Mononuclear cell (primary cell): Measurements from ENCODE around the gene TLCD4. TPM values are rescaled to one million over a fixed set of nuclear protein-coding genes. Genes with fewer than 3 reads are reported as not detected.

Experiments
- H3K27me3 ChIP-seq: 2 replicates; pipeline ENCODE4 v1.6.0; 2011; ENCODE audit warnings: low read length, control low read depth; ENCODE audit not compliant: insufficient read depth
- H3K4me1 ChIP-seq: 2 replicates; pipeline ENCODE4 v1.5.1; 2011; ENCODE audit warnings: mild to moderate bottlenecking, low read length, control low read depth; ENCODE audit not compliant: insufficient read depth
- H3K4me3 ChIP-seq: 2 replicates; pipeline ENCODE4 v1.5.1; 2011; ENCODE audit warnings: mild to moderate bottlenecking, low read length, moderate library complexity
- H3K9me3 ChIP-seq: 2 replicates; pipeline ENCODE4 v1.5.1; 2011; ENCODE audit warnings: low read depth, mild to moderate bottlenecking, control low read depth, low read length
- total RNA-seq: library from RNA; depleted of rRNA; stranded (reverse); fragments of >200 nt; gene quantifications from one replicate; pipeline ENCODE4 v1.2.3, GENCODE V29; 2012

Gene TLCD4
- total RNA-seq, 1 donor: 0.21 TPM

DNA sequence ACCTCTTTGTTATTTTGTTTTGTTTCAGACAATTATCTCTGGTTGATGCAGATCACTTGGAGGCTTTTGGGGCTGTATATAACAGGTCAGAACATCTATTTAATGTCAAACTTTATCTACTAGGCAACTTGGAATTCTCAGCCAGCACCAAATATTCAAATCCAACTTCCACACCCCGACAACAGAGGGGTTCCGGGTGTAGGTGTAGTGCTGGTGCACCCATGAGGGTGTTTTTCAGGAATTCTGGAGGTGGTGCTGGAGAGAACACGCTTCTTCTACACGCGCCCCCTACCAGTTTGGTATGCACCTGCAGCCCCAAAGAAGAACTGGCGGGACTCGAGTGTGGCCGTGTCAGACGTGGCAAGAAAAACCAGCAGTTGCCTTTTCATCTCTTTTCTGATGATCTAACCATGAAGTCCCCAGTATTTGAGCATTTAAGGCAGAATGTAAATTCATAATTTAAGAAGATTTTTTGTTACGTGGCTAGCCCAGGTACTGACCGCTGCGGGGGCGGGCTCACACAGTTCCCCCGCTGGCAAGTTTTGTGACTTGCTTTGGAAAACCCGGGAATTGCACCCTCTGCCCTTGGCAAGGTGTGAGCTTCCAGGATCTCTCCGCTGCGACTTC is 462 bp upstream of the TLCD4 start:
- H3K27me3 ChIP-seq: peaks cover 67% of the 10 kb centered on the region
- peaks cover 15% of the 10 kb centered on the region for H3K4me1 ChIP-seq

GRCh38 chr1:95118067-95118499 is 928 bp downstream of the TLCD4 start:
- Histone ChIP-seq H3K4me1 (peaks cover 15% of the 10 kb centered on the region), H3K9me3 (no peaks in the 10 kb centered on the region), H3K27me3 (peaks cover 66% of the 10 kb centered on the region), H3K4me3 (peak overlapping the region; percentile 48)

More for the DNA sequence above, 462 bp upstream of the TLCD4 start:
- Histone ChIP-seq H3K9me3 (no peaks in the 10 kb centered on the region), H3K4me3 (peak overlapping the region; percentile 48)

DNA sequence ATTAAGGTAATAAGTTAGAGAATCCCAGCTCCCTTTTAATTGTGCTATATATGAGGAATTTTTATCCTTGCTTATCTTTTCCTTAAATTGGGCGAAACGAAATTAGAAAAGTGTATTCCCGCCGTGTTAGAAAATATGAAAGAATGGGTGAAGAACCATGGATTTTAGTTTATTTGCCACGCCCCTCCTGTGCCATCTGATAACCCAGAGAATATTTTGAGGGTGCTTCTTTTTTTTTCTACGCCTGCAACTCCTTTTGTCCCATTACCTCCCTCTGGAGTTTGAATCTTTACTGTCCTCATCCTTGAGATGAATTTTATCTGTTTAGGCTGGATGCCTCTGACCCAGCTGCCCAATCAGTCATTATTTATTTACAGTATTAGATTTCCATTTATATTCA is 1.6 kb downstream of the TLCD4 start:
- Histone ChIP-seq H3K4me3 (no peak overlapping the region), H3K27me3 (peaks cover 66% of the 10 kb centered on the region), H3K4me1 (peaks cover 15% of the 10 kb centered on the region), H3K9me3 (no peaks in the 10 kb centered on the region)

GRCh38 chr1:95119273-95119672 is 2.1 kb downstream of the TLCD4 start:
- Histone ChIP-seq H3K27me3 (peaks cover 61% of the 10 kb centered on the region), H3K4me3 (no peak overlapping the region), H3K4me1 (peaks cover 15% of the 10 kb centered on the region), H3K9me3 (no peaks in the 10 kb centered on the region)

DNA sequence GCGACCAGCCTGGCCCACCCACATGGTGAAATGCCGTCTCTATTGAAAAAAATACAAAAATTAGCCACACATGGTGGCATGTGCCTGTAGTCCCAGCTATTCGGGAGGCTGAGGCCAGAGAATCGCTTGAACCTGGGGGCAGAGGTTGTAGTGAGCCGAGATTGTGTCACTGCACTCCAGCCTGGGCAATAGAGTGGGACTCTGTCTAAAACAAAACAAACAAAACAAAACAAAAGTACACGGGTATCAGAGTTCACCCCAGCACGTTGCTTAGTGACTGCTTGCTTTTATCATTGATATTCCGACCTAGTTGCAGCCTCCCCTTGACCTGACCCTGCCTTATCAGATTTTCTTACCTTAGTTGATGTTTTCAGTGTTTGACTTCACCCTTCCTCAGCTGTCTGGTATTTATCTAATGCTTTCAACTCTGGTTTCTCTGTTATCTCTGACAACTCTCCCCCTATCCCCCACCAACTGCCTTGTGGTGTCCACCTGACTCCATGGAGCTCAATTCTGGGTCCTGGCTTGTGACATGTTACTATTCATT is 5.1 kb downstream of the TLCD4 start:
- Histone ChIP-seq H3K4me3 (no peak overlapping the region), H3K4me1 (peaks cover 8% of the 10 kb centered on the region), H3K9me3 (no peaks in the 10 kb centered on the region), H3K27me3 (peaks cover 44% of the 10 kb centered on the region)

- Histone ChIP-seq H3K4me1 (no peaks in the 10 kb centered on the region), H3K9me3 (no peaks in the 10 kb centered on the region), H3K4me3 (no peak overlapping the region), H3K27me3 (peaks cover 27% of the 10 kb centered on the region)
Measured at GRCh38 chr1:95124342-95124741, 7.2 kb downstream of the TLCD4 start.

DNA sequence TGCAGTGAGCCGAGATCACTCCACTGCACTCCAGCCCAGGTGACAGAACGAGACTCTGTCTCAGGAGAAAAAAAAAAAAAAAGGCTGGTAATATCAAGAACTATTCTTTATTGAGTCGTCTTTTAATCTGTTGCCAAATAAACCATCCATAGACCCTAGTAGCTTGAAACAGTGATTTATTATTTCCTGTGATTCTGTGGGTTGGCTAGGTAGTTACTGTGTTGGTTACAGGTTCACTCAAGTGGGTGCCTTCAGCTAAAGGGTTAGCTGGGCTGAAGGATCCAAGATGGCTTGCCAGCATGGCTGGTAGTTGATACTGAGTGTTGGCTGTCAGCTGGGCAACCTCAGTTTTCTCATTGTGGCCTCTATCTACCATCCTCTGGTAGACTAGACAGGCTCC is 9.2 kb downstream of the TLCD4 start:
- no peak overlapping the region for H3K4me3 ChIP-seq
- H3K27me3 ChIP-seq: peaks cover 9% of the 10 kb centered on the region
- no peaks in the 10 kb centered on the region for H3K4me1 ChIP-seq
- H3K9me3 ChIP-seq: no peaks in the 10 kb centered on the region

- no peaks in the 10 kb centered on the region for H3K9me3 ChIP-seq
- H3K4me3 ChIP-seq: no peak overlapping the region
- H3K27me3 ChIP-seq: peaks cover 5% of the 10 kb centered on the region
- no peaks in the 10 kb centered on the region for H3K4me1 ChIP-seq
Measured at GRCh38 chr1:95126846-95127245, 9.7 kb downstream of the TLCD4 start.

DNA sequence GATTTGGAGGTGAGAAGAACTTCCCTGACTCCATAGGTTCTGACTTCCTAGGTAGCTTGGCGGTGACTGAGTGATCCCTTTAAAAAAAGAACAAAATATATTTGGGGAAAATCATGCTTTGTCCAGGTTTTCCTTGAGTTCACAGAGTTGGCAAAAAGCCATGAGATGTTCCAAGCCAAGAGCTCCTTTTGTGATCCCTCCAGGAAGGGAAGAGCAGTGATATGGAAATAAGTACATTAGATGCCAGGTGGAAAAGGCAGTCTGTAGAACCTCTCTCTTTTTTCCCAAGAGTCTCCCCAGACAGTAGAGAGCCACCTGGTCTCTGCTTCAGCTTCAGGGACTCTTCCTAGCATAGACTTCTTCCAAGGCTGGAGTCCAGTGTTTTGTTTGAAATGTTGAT is 10.2 kb downstream of the TLCD4 start:
- H3K9me3 ChIP-seq: no peaks in the 10 kb centered on the region
- H3K4me1 ChIP-seq: no peaks in the 10 kb centered on the region
- no peak overlapping the region for H3K4me3 ChIP-seq
- H3K27me3 ChIP-seq: peaks cover 3% of the 10 kb centered on the region

- no peaks in the 10 kb centered on the region for H3K27me3 ChIP-seq
- no peaks in the 10 kb centered on the region for H3K4me1 ChIP-seq
- no peak overlapping the region for H3K4me3 ChIP-seq
- H3K9me3 ChIP-seq: no peaks in the 10 kb centered on the region
Measured at GRCh38 chr1:95132762-95133161, 15.6 kb downstream of the TLCD4 start.

DNA sequence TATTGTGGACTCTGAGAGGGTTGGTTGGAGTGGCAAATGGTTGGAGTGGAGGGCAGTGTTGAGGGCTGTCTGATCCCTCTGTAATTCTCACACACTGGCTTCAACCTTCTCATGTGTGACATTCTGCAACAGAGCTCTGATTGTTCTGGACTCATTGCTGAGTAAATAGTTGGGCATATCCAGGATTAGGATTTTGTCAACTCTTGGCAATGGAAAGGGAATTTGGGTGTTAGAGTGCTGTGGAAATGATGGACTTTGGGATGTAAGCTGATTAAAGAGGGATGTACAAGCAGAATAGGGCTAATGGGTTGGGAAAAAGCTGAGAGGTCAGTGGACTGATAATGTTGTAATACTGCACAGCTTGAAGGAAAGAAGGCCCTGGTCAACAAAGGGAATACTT is 16.5 kb downstream of the TLCD4 start:
- Histone ChIP-seq H3K9me3 (no peaks in the 10 kb centered on the region), H3K27me3 (no peaks in the 10 kb centered on the region), H3K4me1 (no peaks in the 10 kb centered on the region), H3K4me3 (no peak overlapping the region)

GRCh38 chr1:95138223-95138622 is 21.1 kb downstream of the TLCD4 start:
- no peaks in the 10 kb centered on the region for H3K27me3 ChIP-seq
- no peaks in the 10 kb centered on the region for H3K4me1 ChIP-seq
- H3K9me3 ChIP-seq: no peaks in the 10 kb centered on the region
- H3K4me3 ChIP-seq: no peak overlapping the region

DNA sequence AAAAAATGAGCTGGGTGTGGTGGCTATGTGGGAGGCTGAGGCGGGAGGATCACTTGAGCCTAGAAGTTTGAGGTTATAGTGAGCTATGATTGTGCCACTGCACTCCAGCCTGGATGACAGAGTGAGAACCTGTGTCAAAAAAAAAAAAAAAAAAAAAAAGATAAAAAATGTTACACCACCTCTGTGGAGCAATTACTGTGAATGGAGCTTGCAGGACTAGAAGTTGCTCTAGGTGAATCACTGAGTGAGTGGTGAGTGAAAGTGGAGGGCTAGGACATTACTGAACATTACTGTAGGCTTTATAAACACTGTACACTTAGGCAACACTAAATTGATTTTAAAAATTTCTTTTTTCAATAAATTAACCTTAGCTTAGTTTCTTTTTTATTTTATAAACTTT is 21.9 kb downstream of the TLCD4 start:
- Histone ChIP-seq H3K9me3 (no peaks in the 10 kb centered on the region), H3K27me3 (no peaks in the 10 kb centered on the region), H3K4me3 (no peak overlapping the region), H3K4me1 (no peaks in the 10 kb centered on the region)

DNA sequence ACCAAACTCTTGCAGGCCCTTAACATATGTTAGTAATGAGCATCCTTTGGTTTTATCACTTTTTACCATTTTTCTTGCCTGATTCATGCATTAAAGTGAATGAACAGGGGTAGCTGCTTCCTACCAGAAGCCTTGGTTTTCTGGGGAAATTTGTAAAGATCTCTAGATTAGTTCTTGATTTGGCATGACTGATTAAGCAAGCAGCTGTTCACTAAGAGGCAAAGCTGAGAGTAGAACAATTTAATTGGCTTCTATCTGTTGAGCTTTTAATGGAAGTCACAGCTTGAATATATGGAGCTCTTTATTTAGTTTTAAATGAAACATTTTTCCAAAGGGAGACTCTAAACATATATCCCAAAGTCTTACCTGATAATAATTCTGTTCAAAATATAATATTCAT is 23.6 kb downstream of the TLCD4 start:
- Histone ChIP-seq H3K4me1 (no peaks in the 10 kb centered on the region), H3K9me3 (no peaks in the 10 kb centered on the region), H3K27me3 (no peaks in the 10 kb centered on the region), H3K4me3 (no peak overlapping the region)

DNA sequence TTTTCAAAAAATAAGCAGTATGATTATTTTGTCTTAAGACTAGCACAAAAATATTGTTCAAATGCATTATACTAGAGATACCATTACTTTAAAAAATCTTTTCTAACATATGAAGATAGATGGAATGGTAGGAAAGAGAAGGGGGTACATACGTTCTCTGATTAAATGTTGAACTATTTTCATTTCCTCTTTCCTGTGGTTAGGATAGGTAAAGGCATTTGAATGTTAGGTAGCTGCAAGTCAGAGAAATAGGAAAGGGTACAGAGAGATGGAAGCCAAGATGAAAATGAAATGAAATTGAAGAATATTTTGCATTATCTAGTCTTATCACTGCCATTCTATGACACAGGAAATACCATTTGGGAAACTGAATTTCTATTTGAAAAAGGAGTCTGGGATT is 28.3 kb downstream of the TLCD4 start:
- H3K9me3 ChIP-seq: no peaks in the 10 kb centered on the region
- no peaks in the 10 kb centered on the region for H3K27me3 ChIP-seq
- H3K4me1 ChIP-seq: no peaks in the 10 kb centered on the region
- no peak overlapping the region for H3K4me3 ChIP-seq

DNA sequence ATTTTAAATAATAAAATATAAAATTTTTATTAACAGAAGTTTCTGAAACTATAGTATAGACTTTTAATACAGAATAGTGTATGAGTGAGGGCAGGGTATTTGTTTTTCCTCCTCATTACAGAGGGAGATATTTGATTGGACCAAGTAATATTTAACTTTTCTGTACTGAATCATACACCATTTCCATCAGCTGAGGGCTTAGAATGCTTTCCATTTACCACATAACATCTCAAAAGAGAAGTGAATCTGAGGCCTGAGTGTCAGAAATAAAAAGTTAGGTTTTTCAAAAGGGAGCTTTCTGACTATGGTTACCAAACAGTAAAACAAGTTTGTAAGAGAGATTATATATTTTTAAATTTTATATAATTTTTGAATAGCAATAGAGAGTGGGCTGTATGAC is 29.5 kb downstream of the TLCD4 start:
- no peaks in the 10 kb centered on the region for H3K27me3 ChIP-seq
- H3K9me3 ChIP-seq: no peaks in the 10 kb centered on the region
- no peaks in the 10 kb centered on the region for H3K4me1 ChIP-seq
- H3K4me3 ChIP-seq: no peak overlapping the region
